Brain pericyte (primary cell): ENCODE data around the gene PDZD11.
"Not testable (repeated sequence)": the region's sequence is repeated elsewhere in the genome, so short reads cannot be mapped to it uniquely, and the experiment has no call there.

Experiments
- DNase-seq: peaks from one replicate; pipeline ENCODE4 v3.0.0-alpha.2; 2012; ENCODE audit warnings: low read depth, low spot score

Gene PDZD11

GRCh38 chrX:70257423-70258288 is 32.1 kb downstream of the PDZD11 start:
- DNase-seq, result no peak

- DNase-seq, result no peak
Measured at GRCh38 chrX:70255452-70255851, 34.3 kb downstream of the PDZD11 start.

GRCh38 chrX:70254909-70255308 is 34.8 kb downstream of the PDZD11 start:
- no peak for DNase-seq

- DNase-seq, result no peak
Measured at GRCh38 chrX:70254063-70254400, 35.7 kb downstream of the PDZD11 start.

- no peak for DNase-seq
Measured at GRCh38 chrX:70253377-70254062, 36.2 kb downstream of the PDZD11 start.

GRCh38 chrX:70252491-70252890 is 37.2 kb downstream of the PDZD11 start:
- DNase-seq, result no peak

- DNase-seq, result no peak
Measured at GRCh38 chrX:70247252-70247651, 42.5 kb downstream of the PDZD11 start.

- DNase-seq, result no peak
Measured at GRCh38 chrX:70244881-70245280, 44.8 kb downstream of the PDZD11 start.

- DNase-seq, result not testable (repeated sequence)
Measured at GRCh38 chrX:70243601-70244000, 46.1 kb downstream of the PDZD11 start.

- no peak for DNase-seq
Measured at GRCh38 chrX:70241501-70241900, 48.2 kb downstream of the PDZD11 start.

- DNase-seq, result no peak
Measured at GRCh38 chrX:70240751-70241150, 49.0 kb downstream of the PDZD11 start.
